Hepatocyte (in vitro differentiated cells): ENCODE data around the gene DCUN1D5. TPM values are rescaled to one million over a fixed set of nuclear protein-coding genes. Genes with fewer than 3 reads are reported as not detected.

Experiments used
- DNase-seq: peaks from one replicate; pipeline ENCODE4 v3.0.0-alpha.2; 2016; ENCODE audit warnings: low spot score
- H2AFZ ChIP-seq: fragments of 200-600 bp; sonication (generic); 2 replicates; pipeline ENCODE4 v1.6.0; 2016; ENCODE audit warnings: antibody characterized with exemption, mild to moderate bottlenecking
- H3K27ac ChIP-seq: fragments of 200-600 bp; sonication (generic); 2 replicates; pipeline ENCODE4 v1.5.1; 2016; ENCODE audit warnings: mild to moderate bottlenecking
- H3K27me3 ChIP-seq: fragments of 200-600 bp; sonication (generic); 2 replicates; pipeline ENCODE4 v1.6.1; 2016
- H3K36me3 ChIP-seq: fragments of 200-600 bp; sonication (generic); replicated peaks from 2 replicates; pipeline ENCODE4 v1.5.1; 2016; ENCODE audit warnings: low read depth; ENCODE audit not compliant: insufficient read depth
- H3K4me1 ChIP-seq: fragments of 200-600 bp; sonication (generic); 2 replicates; pipeline ENCODE4 v1.5.1; 2016; ENCODE audit warnings: mild to moderate bottlenecking, moderate library complexity; ENCODE audit not compliant: insufficient read depth
- H3K4me2 ChIP-seq: fragments of 200-600 bp; sonication (generic); 2 replicates; pipeline ENCODE4 v1.6.0; 2016
- H3K4me3 ChIP-seq: fragments of 200-600 bp; sonication (generic); 2 replicates; pipeline ENCODE4 v1.5.1; 2016; ENCODE audit warnings: mild to moderate bottlenecking
- H3K79me2 ChIP-seq: fragments of 200-600 bp; sonication (generic); 2 replicates; pipeline ENCODE4 v1.6.0; 2017; ENCODE audit warnings: mild to moderate bottlenecking
- H3K9me2 ChIP-seq: fragments of 200-600 bp; sonication (generic); replicated peaks from 2 replicates; pipeline ENCODE4 v1.6.0; 2017; ENCODE audit warnings: mild to moderate bottlenecking; ENCODE audit not compliant: insufficient read depth
- H3K9me3 ChIP-seq: fragments of 200-600 bp; sonication (generic); 2 replicates; pipeline ENCODE4 v1.5.1; 2016; ENCODE audit warnings: low read depth, mild to moderate bottlenecking
- H4K20me1 ChIP-seq: fragments of 200-600 bp; sonication (generic); 2 replicates; pipeline ENCODE4 v1.6.0; 2016; ENCODE audit warnings: mild to moderate bottlenecking; ENCODE audit not compliant: insufficient read depth, poor library complexity, severe bottlenecking
- CTCF ChIP-seq: fragments of 200-600 bp; sonication (generic); IDR thresholded peaks from 2 replicates; pipeline ENCODE4 v1.5.1; 2016; ENCODE audit warnings: antibody characterized with exemption, mild to moderate bottlenecking; ENCODE audit not compliant: poor library complexity
- EZH2 ChIP-seq: fragments of 200-600 bp; sonication (generic); IDR thresholded peaks from 2 replicates; pipeline ENCODE4 v1.6.1; 2016; ENCODE audit warnings: antibody characterized with exemption, mild to moderate bottlenecking, borderline replicate concordance
- EZH2phosphoT487 ChIP-seq: fragments of 200-600 bp; sonication (generic); IDR thresholded peaks from one replicate; pipeline ENCODE4 v1.6.1; 2018; ENCODE audit warnings: antibody characterized with exemption, mild to moderate bottlenecking, low read depth, moderate library complexity; ENCODE audit not compliant: unreplicated experiment, severe bottlenecking
- whole genome bisulfite sequencing: methylation state at CpG from one replicate; pipeline ENCODE4 v1.1.6; 2016; ENCODE audit warnings: low lambda C conversion rate; ENCODE audit errors: missing lambda C conversion rate; 5-methylcytosine and 5-hydroxymethylcytosine counted together
- polyA plus RNA-seq: library from polyadenylated mRNA; unstranded; fragments of >200 nt; fragmentation: Nextera tagmentation; extraction: Ambion mirVana; gene quantifications from 2 replicates; pipeline ENCODE4 v1.2.1, GENCODE V29; 2016
- total RNA-seq: library from RNA; depleted of rRNA; stranded (reverse); fragments of >200 nt; gene quantifications from 2 replicates; pipeline ENCODE4 v1.2.3, GENCODE V29; 2014

The DCUN1D5 gene
- total and polyA plus RNA-seq, 2 experiments from 2014 or later = 54.5 to 78.4 TPM

- Histone ChIP-seq H2AFZ (no peak overlapping the region), H3K4me3 (no peak overlapping the region), H3K9me3 (no peaks in the 10 kb centered on the region), H4K20me1 (no peaks in the 10 kb centered on the region), H3K27ac (no peak overlapping the region), H3K79me2 (no peaks in the 10 kb centered on the region), H3K27me3 (no peaks in the 10 kb centered on the region), H3K36me3 (no peaks in the 10 kb centered on the region), H3K4me2 (no peak overlapping the region), H3K4me1 (no peaks in the 10 kb centered on the region), H3K9me2 (no peaks in the 10 kb centered on the region)
- no peak for DNase-seq
- 59% methylated on average over 3 of the region's 3 CpGs for WGBS
- TF ChIP-seq CTCF (no peak), EZH2 (no peak), EZH2phosphoT487 (no peak)
Observed at GRCh38 chr11:103024086-103024485, 67.9 kb downstream of the DCUN1D5 start.

GRCh38 chr11:103016031-103016430 lies 75.9 kb downstream of the DCUN1D5 start:
- H3K4me1 ChIP-seq = no peaks in the 10 kb centered on the region
- no peak for TF ChIP-seq EZH2phosphoT487
- no peak for TF ChIP-seq EZH2
- TF ChIP-seq CTCF = no peak
- 86% methylated on average over 1 of the region's 1 CpG for WGBS

GRCh38 chr11:103013421-103013820 lies 78.5 kb downstream of the DCUN1D5 start:
- Histone ChIP-seq H3K4me1 (no peaks in the 10 kb centered on the region), H3K27me3 (no peaks in the 10 kb centered on the region), H4K20me1 (no peaks in the 10 kb centered on the region), H3K9me3 (no peaks in the 10 kb centered on the region), H3K9me2 (no peaks in the 10 kb centered on the region), H3K79me2 (no peaks in the 10 kb centered on the region), H3K27ac (no peak overlapping the region), H3K4me3 (no peak overlapping the region), H3K4me2 (no peak overlapping the region), H2AFZ (no peak overlapping the region), H3K36me3 (no peaks in the 10 kb centered on the region)
- TF ChIP-seq CTCF (no peak), EZH2 (no peak)
- no peak for DNase-seq
- 78% methylated on average over 1 of the region's 1 CpG for WGBS

More at GRCh38 chr11:103016031-103016430, 75.9 kb downstream of the DCUN1D5 start:
- Histone ChIP-seq H3K4me3 (no peak overlapping the region), H3K4me2 (no peak overlapping the region), H4K20me1 (no peaks in the 10 kb centered on the region), H3K27ac (no peak overlapping the region), H3K79me2 (no peaks in the 10 kb centered on the region), H3K27me3 (no peaks in the 10 kb centered on the region), H3K9me3 (no peaks in the 10 kb centered on the region), H3K9me2 (no peaks in the 10 kb centered on the region), H3K36me3 (no peaks in the 10 kb centered on the region), H2AFZ (no peak overlapping the region)
- no peak for DNase-seq

Other genes with a start within 250 kb of the DCUN1D5 start
- gene MMP3, start 248.6 kb downstream of the DCUN1D5 start, total RNA-seq = 0.97 and 2.8 TPM in 2 replicates
- 0.61 and 0.93 TPM in 2 replicates for gene MMP3, start 248.6 kb downstream of the DCUN1D5 start, polyA plus RNA-seq
- 0.57 and 0.96 TPM in 2 replicates for gene MMP12, start 217.2 kb downstream of the DCUN1D5 start, total RNA-seq
- gene MMP12, start 217.2 kb downstream of the DCUN1D5 start, polyA plus RNA-seq = 0.16 and 0.60 TPM in 2 replicates
- 0.57 TPM in 1 of 2 replicates, not detected in the other for gene MMP13, start 136.4 kb downstream of the DCUN1D5 start, total RNA-seq
- gene MMP13, start 136.4 kb downstream of the DCUN1D5 start, polyA plus RNA-seq = not detected in 2 replicates
- 16.2 and 16.9 TPM in 2 replicates for gene DYNC2H1, start 17.3 kb upstream of the DCUN1D5 start, total RNA-seq
- 4.4 and 5.6 TPM in 2 replicates for gene DYNC2H1, start 17.3 kb upstream of the DCUN1D5 start, polyA plus RNA-seq